ENCODE measurements around the gene GM2A. TPM values are rescaled to one million over a fixed set of nuclear protein-coding genes. Genes with fewer than 3 reads are reported as not detected.

The GM2A gene
- total and polyA plus RNA-seq, 2 donors: 36.6 to 38.4 TPM

GRCh38 chr5:151283120-151283825 lies 30.3 kb downstream of the GM2A start:
- no peak overlapping the region for H3K4me3 ChIP-seq (ENCODE audit: low read length in 2 of 2)
- WGBS: 83% methylated on average over 4 of the region's 4 CpGs
- H3K4me1 ChIP-seq (ENCODE audit: control insufficient read depth in 2 of 2, insufficient read depth in 2 of 2, low read length in 2 of 2): no peaks in the 10 kb centered on the region
- no peak overlapping the region for H3K27ac ChIP-seq (ENCODE audit: low read depth in 1 of 2, low read length in 1 of 2)
- no peaks in the 10 kb centered on the region for H3K27me3 ChIP-seq (ENCODE audit: control insufficient read depth in 2 of 2, insufficient read depth in 1 of 2, low read length in 1 of 2)
- no peak for DNase-seq (ENCODE audit: low read depth in 6 of 9, low spot score in 9 of 9)
- H3K9me3 ChIP-seq (ENCODE audit: control insufficient read depth in 2 of 2, insufficient read depth in 1 of 2, low read length in 1 of 2): no peaks in the 10 kb centered on the region
- no peaks in the 10 kb centered on the region for H3K36me3 ChIP-seq (ENCODE audit: control insufficient read depth in 2 of 2, insufficient read depth in 2 of 2, low read length in 1 of 2)

GRCh38 chr5:151284392-151284967 lies 31.5 kb downstream of the GM2A start:
- no peak for DNase-seq (ENCODE audit: low read depth in 6 of 9, low spot score in 9 of 9)
- no peak overlapping the region for H3K4me3 ChIP-seq (ENCODE audit: low read length in 2 of 2)
- no peaks in the 10 kb centered on the region for H3K36me3 ChIP-seq (ENCODE audit: control insufficient read depth in 2 of 2, insufficient read depth in 2 of 2, low read length in 1 of 2)
- no peaks in the 10 kb centered on the region for H3K9me3 ChIP-seq (ENCODE audit: control insufficient read depth in 2 of 2, insufficient read depth in 1 of 2, low read length in 1 of 2)
- 36% methylated on average over 8 of the region's 8 CpGs for WGBS
- no peak overlapping the region for H3K27ac ChIP-seq (ENCODE audit: low read depth in 1 of 2, low read length in 1 of 2)
- no peaks in the 10 kb centered on the region for H3K4me1 ChIP-seq (ENCODE audit: control insufficient read depth in 2 of 2, insufficient read depth in 2 of 2, low read length in 2 of 2)
- H3K27me3 ChIP-seq (ENCODE audit: control insufficient read depth in 2 of 2, insufficient read depth in 1 of 2, low read length in 1 of 2): no peaks in the 10 kb centered on the region

GRCh38 chr5:151285683-151286082 lies 32.7 kb downstream of the GM2A start:
- no peaks in the 10 kb centered on the region for H3K27me3 ChIP-seq (ENCODE audit: control insufficient read depth in 2 of 2, insufficient read depth in 1 of 2, low read length in 1 of 2)
- H3K4me1 ChIP-seq (ENCODE audit: control insufficient read depth in 2 of 2, insufficient read depth in 2 of 2, low read length in 2 of 2): no peaks in the 10 kb centered on the region
- H3K9me3 ChIP-seq (ENCODE audit: control insufficient read depth in 2 of 2, insufficient read depth in 1 of 2, low read length in 1 of 2): no peaks in the 10 kb centered on the region
- WGBS: 91% methylated on average over 5 of the region's 5 CpGs
- H3K27ac ChIP-seq (ENCODE audit: low read depth in 1 of 2, low read length in 1 of 2): no peak overlapping the region
- DNase-seq (ENCODE audit: low read depth in 6 of 9, low spot score in 9 of 9): no peak
- H3K36me3 ChIP-seq (ENCODE audit: control insufficient read depth in 2 of 2, insufficient read depth in 2 of 2, low read length in 1 of 2): no peaks in the 10 kb centered on the region
- H3K4me3 ChIP-seq (ENCODE audit: low read length in 2 of 2): no peak overlapping the region

GRCh38 chr5:151286246-151286645 lies 33.3 kb downstream of the GM2A start:
- no peak overlapping the region for H3K4me3 ChIP-seq (ENCODE audit: low read length in 2 of 2)
- H3K36me3 ChIP-seq (ENCODE audit: control insufficient read depth in 2 of 2, insufficient read depth in 2 of 2, low read length in 1 of 2): no peaks in the 10 kb centered on the region
- no peak for DNase-seq (ENCODE audit: low read depth in 6 of 9, low spot score in 9 of 9)
- WGBS: 97% methylated on average over 1 of the region's 1 CpG
- no peaks in the 10 kb centered on the region for H3K4me1 ChIP-seq (ENCODE audit: control insufficient read depth in 2 of 2, insufficient read depth in 2 of 2, low read length in 2 of 2)
- no peaks in the 10 kb centered on the region for H3K27me3 ChIP-seq (ENCODE audit: control insufficient read depth in 2 of 2, insufficient read depth in 1 of 2, low read length in 1 of 2)
- no peaks in the 10 kb centered on the region for H3K9me3 ChIP-seq (ENCODE audit: control insufficient read depth in 2 of 2, insufficient read depth in 1 of 2, low read length in 1 of 2)
- H3K27ac ChIP-seq (ENCODE audit: low read depth in 1 of 2, low read length in 1 of 2): no peak overlapping the region

GRCh38 chr5:151288180-151288579 lies 35.2 kb downstream of the GM2A start:
- no peak for DNase-seq (ENCODE audit: low read depth in 6 of 9, low spot score in 9 of 9)
- no peaks in the 10 kb centered on the region for H3K36me3 ChIP-seq (ENCODE audit: control insufficient read depth in 2 of 2, insufficient read depth in 2 of 2, low read length in 1 of 2)
- H3K9me3 ChIP-seq (ENCODE audit: control insufficient read depth in 2 of 2, insufficient read depth in 1 of 2, low read length in 1 of 2): no peaks in the 10 kb centered on the region
- WGBS: 67% methylated on average over 2 of the region's 2 CpGs
- no peak overlapping the region for H3K27ac ChIP-seq (ENCODE audit: low read depth in 1 of 2, low read length in 1 of 2)
- no peaks in the 10 kb centered on the region for H3K4me1 ChIP-seq (ENCODE audit: control insufficient read depth in 2 of 2, insufficient read depth in 2 of 2, low read length in 2 of 2)
- no peaks in the 10 kb centered on the region for H3K27me3 ChIP-seq (ENCODE audit: control insufficient read depth in 2 of 2, insufficient read depth in 1 of 2, low read length in 1 of 2)
- no peak overlapping the region for H3K4me3 ChIP-seq (ENCODE audit: low read length in 2 of 2)

GRCh38 chr5:151293624-151294023 lies 40.6 kb downstream of the GM2A start:
- H3K27me3 ChIP-seq (ENCODE audit: control insufficient read depth in 2 of 2, insufficient read depth in 1 of 2, low read length in 1 of 2): no peaks in the 10 kb centered on the region
- H3K36me3 ChIP-seq (ENCODE audit: control insufficient read depth in 2 of 2, insufficient read depth in 2 of 2, low read length in 1 of 2): no peaks in the 10 kb centered on the region
- H3K4me3 ChIP-seq (ENCODE audit: low read length in 2 of 2): no peak overlapping the region
- no peak for DNase-seq (ENCODE audit: low read depth in 6 of 9, low spot score in 9 of 9)
- H3K9me3 ChIP-seq (ENCODE audit: control insufficient read depth in 2 of 2, insufficient read depth in 1 of 2, low read length in 1 of 2): no peaks in the 10 kb centered on the region
- H3K27ac ChIP-seq (ENCODE audit: low read depth in 1 of 2, low read length in 1 of 2): no peak overlapping the region
- 72% methylated on average over 4 of the region's 4 CpGs for WGBS
- no peaks in the 10 kb centered on the region for H3K4me1 ChIP-seq (ENCODE audit: control insufficient read depth in 2 of 2, insufficient read depth in 2 of 2, low read length in 2 of 2)

- no peaks in the 10 kb centered on the region for H3K9me3 ChIP-seq (ENCODE audit: control insufficient read depth in 2 of 2, insufficient read depth in 1 of 2, low read length in 1 of 2)
- H3K4me3 ChIP-seq (ENCODE audit: low read length in 2 of 2): no peak overlapping the region
- 95% methylated on average over 5 of the region's 5 CpGs for WGBS
Observed at GRCh38 chr5:151295138-151295537, 42.2 kb downstream of the GM2A start.

GRCh38 chr5:151295791-151296477 lies 42.9 kb downstream of the GM2A start:
- DNase-seq (ENCODE audit: low read depth in 6 of 9, low spot score in 9 of 9): no peak
- Histone ChIP-seq H3K4me3 (ENCODE audit: low read length in 2 of 2) (no peak overlapping the region), H3K36me3 (ENCODE audit: control insufficient read depth in 2 of 2, insufficient read depth in 2 of 2, low read length in 1 of 2) (no peaks in the 10 kb centered on the region), H3K4me1 (ENCODE audit: control insufficient read depth in 2 of 2, insufficient read depth in 2 of 2, low read length in 2 of 2) (no peaks in the 10 kb centered on the region), H3K27me3 (ENCODE audit: control insufficient read depth in 2 of 2, insufficient read depth in 1 of 2, low read length in 1 of 2) (no peaks in the 10 kb centered on the region), H3K9me3 (ENCODE audit: control insufficient read depth in 2 of 2, insufficient read depth in 1 of 2, low read length in 1 of 2) (no peaks in the 10 kb centered on the region), H3K27ac (ENCODE audit: low read depth in 1 of 2, low read length in 1 of 2) (no peak overlapping the region)
- 76% methylated on average over 7 of the region's 7 CpGs for WGBS

More at GRCh38 chr5:151295138-151295537, 42.2 kb downstream of the GM2A start:
- Histone ChIP-seq H3K27ac (ENCODE audit: low read depth in 1 of 2, low read length in 1 of 2) (no peak overlapping the region), H3K27me3 (ENCODE audit: control insufficient read depth in 2 of 2, insufficient read depth in 1 of 2, low read length in 1 of 2) (no peaks in the 10 kb centered on the region), H3K36me3 (ENCODE audit: control insufficient read depth in 2 of 2, insufficient read depth in 2 of 2, low read length in 1 of 2) (no peaks in the 10 kb centered on the region), H3K4me1 (ENCODE audit: control insufficient read depth in 2 of 2, insufficient read depth in 2 of 2, low read length in 2 of 2) (no peaks in the 10 kb centered on the region)
- DNase-seq (ENCODE audit: low read depth in 6 of 9, low spot score in 9 of 9): no peak

GRCh38 chr5:151296478-151296830 lies 43.5 kb downstream of the GM2A start:
- Histone ChIP-seq H3K27me3 (ENCODE audit: control insufficient read depth in 2 of 2, insufficient read depth in 1 of 2, low read length in 1 of 2) (no peaks in the 10 kb centered on the region), H3K36me3 (ENCODE audit: control insufficient read depth in 2 of 2, insufficient read depth in 2 of 2, low read length in 1 of 2) (no peaks in the 10 kb centered on the region), H3K4me1 (ENCODE audit: control insufficient read depth in 2 of 2, insufficient read depth in 2 of 2, low read length in 2 of 2) (no peaks in the 10 kb centered on the region), H3K4me3 (ENCODE audit: low read length in 2 of 2) (no peak overlapping the region), H3K27ac (ENCODE audit: low read depth in 1 of 2, low read length in 1 of 2) (no peak overlapping the region), H3K9me3 (ENCODE audit: control insufficient read depth in 2 of 2, insufficient read depth in 1 of 2, low read length in 1 of 2) (no peaks in the 10 kb centered on the region)
- no peak for DNase-seq (ENCODE audit: low read depth in 6 of 9, low spot score in 9 of 9)
- 93% methylated on average over 1 of the region's 1 CpG for WGBS
